GM23338 (cell line): ENCODE data around the gene SCN11A. TPM values are rescaled to one million over a fixed set of nuclear protein-coding genes. Genes with fewer than 3 reads are reported as not detected.

ENCODE experiments used
- ATAC-seq: fragments of 200-7000 bp; cut with Tn5 transposase; 3 replicates; pipeline ENCODE4 v1.9.1; 2020
- DNase-seq: peaks from one replicate; pipeline ENCODE4 v3.0.0-alpha.2; 2015; ENCODE audit warnings: low spot score
- H2AFZ ChIP-seq: fragments of 200-600 bp; sonication (generic); 2 replicates; pipeline ENCODE4 v1.8.0; 2016; ENCODE audit warnings: antibody characterized with exemption, mild to moderate bottlenecking, moderate library complexity
- H3F3A ChIP-seq: fragments of 200-600 bp; sonication (generic); replicated peaks from 2 replicates; pipeline ENCODE4 v1.8.0; 2017; ENCODE audit warnings: antibody characterized with exemption, mixed run types, low read depth
- H3K27ac ChIP-seq: fragments of 200-600 bp; sonication (generic); 2 replicates; pipeline ENCODE4 v1.6.1; 2016; ENCODE audit warnings: low read depth
- H3K27me3 ChIP-seq: fragments of 200-600 bp; sonication (generic); 2 replicates; pipeline ENCODE4 v1.8.0; 2016; ENCODE audit warnings: mild to moderate bottlenecking, mixed run types, moderate library complexity; ENCODE audit not compliant: insufficient read depth
- H3K36me3 ChIP-seq: fragments of 200-600 bp; sonication (generic); 2 replicates; pipeline ENCODE4 v1.8.0; 2016; ENCODE audit warnings: mild to moderate bottlenecking; ENCODE audit not compliant: insufficient read depth
- H3K4me1 ChIP-seq: fragments of 200-600 bp; sonication (generic); 2 replicates; pipeline ENCODE4 v1.8.0; 2016; ENCODE audit warnings: mild to moderate bottlenecking, moderate library complexity; ENCODE audit not compliant: insufficient read depth
- H3K4me2 ChIP-seq: fragments of 200-600 bp; sonication (generic); 2 replicates; pipeline ENCODE4 v1.7.1; 2017; ENCODE audit warnings: mixed run types
- H3K4me3 ChIP-seq: fragments of 200-600 bp; sonication (generic); 2 replicates; pipeline ENCODE4 v1.6.1; 2016; ENCODE audit warnings: mixed run types
- H3K79me2 ChIP-seq: fragments of 200-600 bp; sonication (generic); replicated peaks from 2 replicates; pipeline ENCODE4 v1.8.0; 2017; ENCODE audit warnings: mild to moderate bottlenecking; ENCODE audit not compliant: insufficient read depth
- H3K9me2 ChIP-seq: fragments of 200-600 bp; sonication (generic); 2 replicates; pipeline ENCODE4 v1.8.0; 2017; ENCODE audit not compliant: insufficient read depth
- H4K20me1 ChIP-seq: fragments of 200-600 bp; sonication (generic); replicated peaks from 2 replicates; pipeline ENCODE4 v1.8.0; 2017; ENCODE audit warnings: mild to moderate bottlenecking; ENCODE audit not compliant: insufficient read depth
- H3K27ac Mint-ChIP-seq: 2 replicates; pipeline ENCODE4 v1.8.0; 2020; ENCODE audit warnings: inconsistent platforms, mild to moderate bottlenecking, moderate library complexity, mixed read lengths
- H3K27me3 Mint-ChIP-seq: 3 replicates; pipeline ENCODE4 v1.8.0; 2022; ENCODE audit warnings: low read depth, mild to moderate bottlenecking, moderate library complexity, mixed read lengths, inconsistent platforms; ENCODE audit not compliant: insufficient read depth, poor library complexity
- H3K36me3 Mint-ChIP-seq: 3 replicates; pipeline ENCODE4 v1.8.0; 2021; ENCODE audit warnings: low read depth, mild to moderate bottlenecking, inconsistent platforms, moderate library complexity, mixed read lengths
- H3K4me1 Mint-ChIP-seq: 3 replicates; pipeline ENCODE4 v1.8.0; 2020; ENCODE audit warnings: mild to moderate bottlenecking, inconsistent platforms, mixed read lengths
- H3K4me3 Mint-ChIP-seq: 3 replicates; pipeline ENCODE4 v1.8.0; 2021; ENCODE audit warnings: moderate library complexity, mild to moderate bottlenecking, inconsistent platforms, mixed read lengths
- H3K9me3 Mint-ChIP-seq: 3 replicates; pipeline ENCODE4 v1.8.0; 2020; ENCODE audit warnings: moderate library complexity, mild to moderate bottlenecking, inconsistent platforms, mixed read lengths
- CREB1 ChIP-seq: fragments of 250-450 bp; sonication (Bioruptor Pico); IDR thresholded peaks from 2 replicates; pipeline ENCODE4 v1.5.0; 2020; ENCODE audit warnings: low read depth, mild to moderate bottlenecking, moderate library complexity
- CTCF ChIP-seq, 2 experiments: fragments of 200-600 bp in 1 of 2; sonication (generic) in 1 of 2; conservative IDR thresholded peaks; 2 replicates each; pipeline versions ENCODE4 v1.5.1 to v1.6.1; 2016 to 2017; ENCODE audit warnings: antibody characterized with exemption in 2 of 2, low read depth in 2 of 2, mild to moderate bottlenecking in 2 of 2, moderate library complexity in 1 of 2
- EZH2 ChIP-seq: fragments of 200-600 bp; sonication (generic); IDR thresholded peaks from one replicate; pipeline ENCODE4 v1.8.0; 2017; ENCODE audit warnings: antibody characterized with exemption, mild to moderate bottlenecking, low read depth; ENCODE audit not compliant: unreplicated experiment
- EZH2phosphoT487 ChIP-seq: fragments of 200-600 bp; sonication (generic); IDR thresholded peaks from one replicate; pipeline ENCODE4 v1.8.1; 2018; ENCODE audit warnings: antibody characterized with exemption; ENCODE audit not compliant: unreplicated experiment
- JUNB ChIP-seq: IDR thresholded peaks from one replicate; pipeline ENCODE4 v1.6.1; 2016; ENCODE audit warnings: antibody characterized with exemption; ENCODE audit not compliant: unreplicated experiment
- NANOG ChIP-seq: IDR thresholded peaks from 2 replicates; pipeline ENCODE4 v1.6.1; 2016; ENCODE audit warnings: antibody characterized with exemption, borderline replicate concordance
- REST ChIP-seq: IDR thresholded peaks from one replicate; pipeline ENCODE4 v1.6.1; 2018; ENCODE audit warnings: antibody characterized with exemption; ENCODE audit not compliant: unreplicated experiment
- ZNF114 ChIP-seq: fragments of 250-450 bp; sonication (Bioruptor Pico); IDR thresholded peaks from 2 replicates; pipeline ENCODE4 v1.5.0; 2020; ENCODE audit warnings: mild to moderate bottlenecking, moderate library complexity
- ZNF331 ChIP-seq: fragments of 250-450 bp; sonication (Bioruptor Pico); IDR thresholded peaks from 2 replicates; pipeline ENCODE4 v1.5.0; 2020; ENCODE audit warnings: low read depth, mild to moderate bottlenecking, moderate library complexity
- polyA plus RNA-seq: library from polyadenylated mRNA; unstranded; fragments of >200 nt; fragmentation: Nextera tagmentation; extraction: Ambion mirVana; gene quantifications from 2 replicates; pipeline ENCODE4 v1.2.1, GENCODE V29; 2016
- total RNA-seq: library from RNA; depleted of rRNA; stranded (reverse); fragments of >200 nt; shearing (Covaris generic); gene quantifications from 2 replicates; pipeline ENCODE4 v1.2.3, GENCODE V29; 2014
- TF ChIP-seq, protein P1 (sequence below): IDR thresholded peaks from 2 replicates; pipeline ENCODE4 v1.6.1; 2016; ENCODE audit warnings: antibody characterized with exemption

The SCN11A gene
- total and polyA plus RNA-seq, 2 experiments from 2014 or later = 0.05 to 0.14 TPM

GRCh38 chr3:39075910-39076309 lies 24.2 kb upstream of the SCN11A start (continued):
- TF ChIP-seq CTCF (conservative IDR thresholded peaks at IDR 0.05; ENCODE audit: low read depth in 2 of 2) = no peak

GRCh38 chr3:39068556-39068955 lies 16.8 kb upstream of the SCN11A start:
- Histone ChIP-seq H3K4me1 (no peaks in the 10 kb centered on the region), H3K79me2 (peaks cover 20% of the 10 kb centered on the region), H3K27ac (no peak overlapping the region), H3K9me2 (no peaks in the 10 kb centered on the region), H3F3A (no peaks in the 10 kb centered on the region), H3K4me3 (no peak overlapping the region), H4K20me1 (peaks cover 5% of the 10 kb centered on the region; the same call in 1 of the 2 replicates), H3K36me3 (peaks cover 12% of the 10 kb centered on the region; the same call in 1 of the 2 replicates), H3K27me3 (no peaks in the 10 kb centered on the region), H3K4me2 (no peak overlapping the region), H2AFZ (no peak overlapping the region)
- Mint-ChIP-seq H3K9me3 (no peaks in the 10 kb centered on the region), H3K4me1 (no peaks in the 10 kb centered on the region; the same call in 2 of the 3 replicates), H3K4me3 (no peak overlapping the region), H3K27me3 (peaks cover 2% of the 10 kb centered on the region), H3K27ac (no peak overlapping the region), H3K36me3 (peaks cover 21% of the 10 kb centered on the region)
- DNase-seq (no peak), ATAC-seq (no peak)
- TF ChIP-seq ZNF331 (no peak), CREB1 (CRISPR knock-in tag) (no peak), EZH2 (no peak), ZNF114 (CRISPR knock-in tag) (no peak), REST (no peak), CTCF (conservative IDR thresholded peaks at IDR 0.05; ENCODE audit: low read depth in 2 of 2) (no peak), NANOG (no peak), JUNB (no peak), EZH2phosphoT487 (no peak)
- TF ChIP-seq, protein P1, sequence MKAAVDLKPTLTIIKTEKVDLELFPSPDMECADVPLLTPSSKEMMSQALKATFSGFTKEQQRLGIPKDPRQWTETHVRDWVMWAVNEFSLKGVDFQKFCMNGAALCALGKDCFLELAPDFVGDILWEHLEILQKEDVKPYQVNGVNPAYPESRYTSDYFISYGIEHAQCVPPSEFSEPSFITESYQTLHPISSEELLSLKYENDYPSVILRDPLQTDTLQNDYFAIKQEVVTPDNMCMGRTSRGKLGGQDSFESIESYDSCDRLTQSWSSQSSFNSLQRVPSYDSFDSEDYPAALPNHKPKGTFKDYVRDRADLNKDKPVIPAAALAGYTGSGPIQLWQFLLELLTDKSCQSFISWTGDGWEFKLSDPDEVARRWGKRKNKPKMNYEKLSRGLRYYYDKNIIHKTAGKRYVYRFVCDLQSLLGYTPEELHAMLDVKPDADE = no peak
